K562 treated with DMSO at 1 percent for 12 hours (cell line): ENCODE data around the gene C3orf70. TPM values are rescaled to one million over a fixed set of nuclear protein-coding genes. Genes with fewer than 3 reads are reported as not detected.

Experiments
- total RNA-seq: library from RNA; unstranded; fragments of 300-600 nt; gene quantifications from 2 replicates; pipeline ENCODE4 v1.2.3, GENCODE V29; 2022; ENCODE audit not compliant: insufficient read depth

C3orf70 gene
- total RNA-seq: not detected in 2 replicates

GRCh38 chr3:185152410-185153170 is at the start of gene C3orf70:
TSS of gene C3orf70 (minus strand) at chr3:185153060. CDS start at chr3:185152823, 237 bp downstream.

Other genes starting within 250 kb of the C3orf70 start
- 1.4 and 5.4 TPM in 2 replicates for gene EHHADH, start 101.0 kb upstream of the C3orf70 start, total RNA-seq
- gene MAP3K13, start 210.1 kb upstream of the C3orf70 start, total RNA-seq: 0.24 and 0.44 TPM in 2 replicates